Activated CD8-positive, alpha-beta memory T cell treated with anti-CD3 and anti-CD28 coated beads for 36 hours (primary cell): ENCODE results near the gene DDX1. TPM values are rescaled to one million over a fixed set of nuclear protein-coding genes. Genes with fewer than 3 reads are reported as not detected.
"Not testable (repeated sequence)": the region's sequence is repeated elsewhere in the genome, so short reads cannot be mapped to it uniquely, and the experiment has no call there.

ENCODE experiments used
- CTCF ChIA-PET: fragments of 350-600 bp; sonication (Branson Sonifier 250); formaldehyde crosslinking; loops from one replicate; lab custom pipeline; 2021; ENCODE audit warnings: antibody characterized with exemption; lab: Charles Lee
- POLR2A ChIA-PET: fragments of 350-600 bp; sonication (Branson Sonifier 250); formaldehyde crosslinking; loops from one replicate; lab custom pipeline; 2021; ENCODE audit warnings: antibody characterized with exemption; lab: Charles Lee
- total RNA-seq, 2 experiments: library from RNA; stranded (reverse); gene quantifications; one replicate each; pipeline ENCODE4 v1.2.3, GENCODE V29; 2021

The DDX1 gene
- total RNA-seq, 2 experiments from 2014 or later = 130 to 131 TPM

- CTCF ChIA-PET = interaction anchor here (0.6 kb wide), 1 partner anchor 16 kb away, joined by 5 read pairs; no protein-coding TSS in a partner anchor
- POLR2A ChIA-PET = no interaction called here
Observed at GRCh38 chr2:15608392-15608761, 16.7 kb downstream of the DDX1 start.

GRCh38 chr2:15609341-15610042 is 17.8 kb downstream of the DDX1 start:
- ChIA-PET CTCF (interaction anchor here (0.6 kb wide), 1 partner anchor 47 kb away, joined by 4 read pairs; no protein-coding TSS in a partner anchor), POLR2A (interaction anchor here (0.5 to 1.1 kb wide), 2 partner anchors 9 to 48 kb away, joined by 3 to 15 read pairs; no protein-coding TSS in a partner anchor)

GRCh38 chr2:15610430-15610952 is 18.8 kb downstream of the DDX1 start:
- ChIA-PET CTCF (no interaction called here), POLR2A (no interaction called here)

GRCh38 chr2:15612101-15612500 is 20.4 kb downstream of the DDX1 start:
- CTCF ChIA-PET, POLR2A ChIA-PET: not testable (repeated sequence)

GRCh38 chr2:15613736-15614429 is 22.2 kb downstream of the DDX1 start:
- CTCF ChIA-PET = interaction anchor here (0.7 to 0.9 kb wide), 2 partner anchors 36 to 431 kb away, joined by 3 to 4 read pairs; no protein-coding TSS in a partner anchor
- POLR2A ChIA-PET = no interaction called here

GRCh38 chr2:15614545-15615300 is 23.1 kb downstream of the DDX1 start:
- ChIA-PET CTCF (interaction anchor here (0.9 kb wide), 1 partner anchor 37 kb away, joined by 4 read pairs; no protein-coding TSS in a partner anchor), POLR2A (no interaction called here)

- CTCF ChIA-PET = interaction anchor here (0.6 kb wide), 1 partner anchor 234 kb away, joined by 6 read pairs; no protein-coding TSS in a partner anchor
- POLR2A ChIA-PET = no interaction called here
Observed at GRCh38 chr2:15615301-15615920, 23.7 kb downstream of the DDX1 start.

GRCh38 chr2:15616429-15616828 is 24.8 kb downstream of the DDX1 start:
- CTCF ChIA-PET = interaction anchor here (0.6 kb wide), 1 partner anchor 232 kb away, joined by 6 read pairs; no protein-coding TSS in a partner anchor
- POLR2A ChIA-PET = no interaction called here

- ChIA-PET CTCF (no interaction called here), POLR2A (no interaction called here)
Observed at GRCh38 chr2:15616850-15617777, 25.4 kb downstream of the DDX1 start.

GRCh38 chr2:15617778-15618448 is 26.2 kb downstream of the DDX1 start:
- ChIA-PET CTCF (no interaction called here), POLR2A (interaction anchor here (1.0 kb wide), 1 partner anchor 9 kb away, joined by 3 read pairs; no protein-coding TSS in a partner anchor)

GRCh38 chr2:15618449-15618855 is 26.8 kb downstream of the DDX1 start:
- CTCF ChIA-PET = no interaction called here
- POLR2A ChIA-PET = interaction anchor here (0.6 to 1.0 kb wide), 2 partner anchors 9 to 16 kb away, joined by 3 read pairs; no protein-coding TSS in a partner anchor

GRCh38 chr2:15619076-15619475 is 27.4 kb downstream of the DDX1 start:
- ChIA-PET POLR2A (interaction anchor here (0.6 to 1.0 kb wide), 2 partner anchors 10 to 15 kb away, joined by 3 read pairs; no protein-coding TSS in a partner anchor), CTCF (no interaction called here)

- ChIA-PET CTCF (no interaction called here), POLR2A (no interaction called here)
Observed at GRCh38 chr2:15619510-15619909, 27.8 kb downstream of the DDX1 start.

- ChIA-PET POLR2A (no interaction called here), CTCF (no interaction called here)
Observed at GRCh38 chr2:15619938-15620337, 28.3 kb downstream of the DDX1 start.

GRCh38 chr2:15620340-15620739 is 28.7 kb downstream of the DDX1 start:
- CTCF ChIA-PET = no interaction called here
- POLR2A ChIA-PET = no interaction called here

- ChIA-PET POLR2A (no interaction called here), CTCF (no interaction called here)
Observed at GRCh38 chr2:15620857-15621471, 29.3 kb downstream of the DDX1 start.

GRCh38 chr2:15621472-15621870 is 29.8 kb downstream of the DDX1 start:
- CTCF ChIA-PET = not testable (repeated sequence)

More at GRCh38 chr2:15621472-15621870, 29.8 kb downstream of the DDX1 start:
- POLR2A ChIA-PET = not testable (repeated sequence)
